ENCODE data around the gene HSPB7. TPM values are rescaled to one million over a fixed set of nuclear protein-coding genes. Genes with fewer than 3 reads are reported as not detected.
"Not testable (repeated sequence)": the region's sequence is repeated elsewhere in the genome, so short reads cannot be mapped to it uniquely, and the experiment has no call there.

The HSPB7 gene
- total RNA-seq, 1 donor from 2014 or later = 19.4 TPM

- TF ChIP-seq POLR2AphosphoS5 (IDR thresholded peaks at IDR 0.05; ENCODE audit: insufficient read depth in 1 of 2, low read depth in 1 of 2) (no peak), CTCF (IDR thresholded peaks at IDR 0.05) (peak; percentile 84 to 92 (median 92))
- intact Hi-C loops (cut with DNase I) = loop anchor here (2.0 to 10.0 kb wide), 2 partner anchors 23 to 51 kb away; partner anchors contain the start of gene SRARP
- H3K4me1 ChIP-seq = no peaks in the 10 kb centered on the region
These were observed 38.0 kb upstream of the HSPB7 start for GRCh38 chr1:16055613-16056520.

GRCh38 chr1:16054598-16055540 is 37.0 kb upstream of the HSPB7 start:
- TF ChIP-seq POLR2AphosphoS5 (IDR thresholded peaks at IDR 0.05; ENCODE audit: insufficient read depth in 1 of 2, low read depth in 1 of 2) (no peak), POLR2A (IDR thresholded peaks at IDR 0.05) (no peak), CTCF (IDR thresholded peaks at IDR 0.05) (no peak)
- Histone ChIP-seq H3K27me3 (no peaks in the 10 kb centered on the region), H3K36me3 (no peaks in the 10 kb centered on the region), H3K27ac (no peak overlapping the region), H3K9me3 (no peaks in the 10 kb centered on the region), H3K4me1 (no peaks in the 10 kb centered on the region), H3K4me3 (no peak overlapping the region)
- no peak for DNase-seq (ENCODE audit: extremely low spot score in 2 of 2)
- intact Hi-C loops (cut with DNase I) = loop anchor here (5.0 to 10.0 kb wide), 2 partner anchors 50 to 253 kb away; partner anchors contain the start of gene SRARP

More at GRCh38 chr1:16055613-16056520, 38.0 kb upstream of the HSPB7 start:
- H3K4me3 ChIP-seq = no peak overlapping the region
- H3K27ac ChIP-seq = no peak overlapping the region
- no peaks in the 10 kb centered on the region for H3K9me3 ChIP-seq
- no peak for DNase-seq (ENCODE audit: extremely low spot score in 2 of 2)
- no peaks in the 10 kb centered on the region for H3K27me3 ChIP-seq
- H3K36me3 ChIP-seq = no peaks in the 10 kb centered on the region

- no peaks in the 10 kb centered on the region for H3K36me3 ChIP-seq
- no peak for DNase-seq (ENCODE audit: extremely low spot score in 2 of 2)
- no peak overlapping the region for H3K27ac ChIP-seq
- no peaks in the 10 kb centered on the region for H3K27me3 ChIP-seq
- intact Hi-C loops (cut with DNase I) = loop anchor here (5.0 to 10.0 kb wide), 2 partner anchors 49 to 252 kb away; partner anchors contain the start of gene SRARP
- TF ChIP-seq POLR2A (IDR thresholded peaks at IDR 0.05) (no peak), CTCF (IDR thresholded peaks at IDR 0.05) (no peak), POLR2AphosphoS5 (IDR thresholded peaks at IDR 0.05; ENCODE audit: insufficient read depth in 1 of 2, low read depth in 1 of 2) (no peak)
- no peaks in the 10 kb centered on the region for H3K9me3 ChIP-seq
- H3K4me1 ChIP-seq = peaks cover 3% of the 10 kb centered on the region
- no peak overlapping the region for H3K4me3 ChIP-seq
These were observed 36.1 kb upstream of the HSPB7 start for GRCh38 chr1:16053781-16054502.

GRCh38 chr1:16051949-16052348 is 34.1 kb upstream of the HSPB7 start:
- H3K27me3 ChIP-seq; DNase-seq (ENCODE audit: extremely low spot score in 2 of 2); H3K9me3 ChIP-seq; H3K27ac ChIP-seq; H3K4me3 ChIP-seq; H3K36me3 ChIP-seq: not testable (repeated sequence)
- intact Hi-C loops (cut with DNase I) = loop anchor here (5.0 to 10.0 kb wide), 2 partner anchors 47 to 250 kb away; partner anchors contain the start of gene SRARP
- H3K4me1 ChIP-seq = peaks cover 13% of the 10 kb centered on the region

GRCh38 chr1:16051039-16051438 is 33.2 kb upstream of the HSPB7 start:
- TF ChIP-seq CTCF (IDR thresholded peaks at IDR 0.05) (no peak), POLR2AphosphoS5 (IDR thresholded peaks at IDR 0.05; ENCODE audit: insufficient read depth in 1 of 2, low read depth in 1 of 2) (no peak), POLR2A (IDR thresholded peaks at IDR 0.05) (no peak)
- H3K27ac ChIP-seq = no peak overlapping the region
- H3K4me3 ChIP-seq = no peak overlapping the region
- no peak for DNase-seq (ENCODE audit: extremely low spot score in 2 of 2)
- H3K4me1 ChIP-seq = peaks cover 13% of the 10 kb centered on the region
- H3K27me3 ChIP-seq = no peaks in the 10 kb centered on the region
- no peaks in the 10 kb centered on the region for H3K36me3 ChIP-seq
- intact Hi-C loops (cut with DNase I) = loop anchor here (5.0 to 10.0 kb wide), 2 partner anchors 46 to 249 kb away; partner anchors contain the start of gene SRARP
- no peaks in the 10 kb centered on the region for H3K9me3 ChIP-seq

Data from vagina (tissue), 2 donors.